HuH-7.5 (cell line): Measurements from ENCODE around the gene TNNI3K.

Source experiments
- DNase-seq: peaks from one replicate; pipeline ENCODE4 v3.0.0; 2011; ENCODE audit warnings: low spot score

Gene TNNI3K

GRCh38 chr1:74395571-74395970 is 160.4 kb downstream of the TNNI3K start:
- DNase-seq: no peak

- no peak for DNase-seq
These were observed 161.3 kb downstream of the TNNI3K start for GRCh38 chr1:74396462-74396861.

- DNase-seq: no peak
These were observed 161.7 kb downstream of the TNNI3K start for GRCh38 chr1:74396933-74397332.

- DNase-seq: no peak
These were observed 164.1 kb downstream of the TNNI3K start for GRCh38 chr1:74399249-74399648.

- no peak for DNase-seq
These were observed 167.7 kb downstream of the TNNI3K start for GRCh38 chr1:74402873-74403272.

GRCh38 chr1:74403606-74404005 is 168.4 kb downstream of the TNNI3K start:
- DNase-seq: no peak

- no peak for DNase-seq
These were observed 171.6 kb downstream of the TNNI3K start for GRCh38 chr1:74406759-74407158.

GRCh38 chr1:74407902-74408301 is 172.7 kb downstream of the TNNI3K start:
- DNase-seq: no peak

- DNase-seq: no peak
These were observed 177.1 kb downstream of the TNNI3K start for GRCh38 chr1:74412244-74412643.

- no peak for DNase-seq
These were observed 180.7 kb downstream of the TNNI3K start for GRCh38 chr1:74415935-74416334.

GRCh38 chr1:74419611-74420010 is 184.4 kb downstream of the TNNI3K start:
- DNase-seq: no peak

- DNase-seq: no peak
These were observed 185.3 kb downstream of the TNNI3K start for GRCh38 chr1:74420467-74420866.

GRCh38 chr1:74422421-74423292 is 187.5 kb downstream of the TNNI3K start:
- DNase-seq: no peak

GRCh38 chr1:74423471-74423870 is 188.3 kb downstream of the TNNI3K start:
- no peak for DNase-seq

GRCh38 chr1:74425676-74426075 is 190.5 kb downstream of the TNNI3K start:
- DNase-seq: no peak

GRCh38 chr1:74426208-74426937 is 191.2 kb downstream of the TNNI3K start:
- DNase-seq: no peak

GRCh38 chr1:74427681-74428080 is 192.5 kb downstream of the TNNI3K start:
- DNase-seq: no peak

GRCh38 chr1:74429580-74429979 is 194.4 kb downstream of the TNNI3K start:
- DNase-seq: no peak

- no peak for DNase-seq
These were observed 195.3 kb downstream of the TNNI3K start for GRCh38 chr1:74430342-74430934.

GRCh38 chr1:74431531-74431930 is 196.3 kb downstream of the TNNI3K start:
- no peak for DNase-seq

GRCh38 chr1:74432325-74432724 is 197.1 kb downstream of the TNNI3K start:
- no peak for DNase-seq

- DNase-seq: no peak
These were observed 199.1 kb downstream of the TNNI3K start for GRCh38 chr1:74434321-74434720.

GRCh38 chr1:74436078-74436477 is 200.9 kb downstream of the TNNI3K start:
- DNase-seq: no peak
